Measurements from ENCODE around the gene EIF4EBP2.

- TF ChIP-seq EZH2 (IDR thresholded peaks at IDR 0.05; ENCODE audit: low read length), result no peak
- TF ChIP-seq, protein P1, sequence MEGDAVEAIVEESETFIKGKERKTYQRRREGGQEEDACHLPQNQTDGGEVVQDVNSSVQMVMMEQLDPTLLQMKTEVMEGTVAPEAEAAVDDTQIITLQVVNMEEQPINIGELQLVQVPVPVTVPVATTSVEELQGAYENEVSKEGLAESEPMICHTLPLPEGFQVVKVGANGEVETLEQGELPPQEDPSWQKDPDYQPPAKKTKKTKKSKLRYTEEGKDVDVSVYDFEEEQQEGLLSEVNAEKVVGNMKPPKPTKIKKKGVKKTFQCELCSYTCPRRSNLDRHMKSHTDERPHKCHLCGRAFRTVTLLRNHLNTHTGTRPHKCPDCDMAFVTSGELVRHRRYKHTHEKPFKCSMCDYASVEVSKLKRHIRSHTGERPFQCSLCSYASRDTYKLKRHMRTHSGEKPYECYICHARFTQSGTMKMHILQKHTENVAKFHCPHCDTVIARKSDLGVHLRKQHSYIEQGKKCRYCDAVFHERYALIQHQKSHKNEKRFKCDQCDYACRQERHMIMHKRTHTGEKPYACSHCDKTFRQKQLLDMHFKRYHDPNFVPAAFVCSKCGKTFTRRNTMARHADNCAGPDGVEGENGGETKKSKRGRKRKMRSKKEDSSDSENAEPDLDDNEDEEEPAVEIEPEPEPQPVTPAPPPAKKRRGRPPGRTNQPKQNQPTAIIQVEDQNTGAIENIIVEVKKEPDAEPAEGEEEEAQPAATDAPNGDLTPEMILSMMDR (optimal IDR thresholded peaks at IDR 0.05 in 1 of 3, IDR thresholded peaks at IDR 0.05 in 1 of 3, conservative IDR thresholded peaks at IDR 0.05 in 1 of 3; ENCODE audit: extremely low read depth in 1 of 3, insufficient read depth in 2 of 3, low read length in 3 of 3), result no peak
These were observed 34.4 kb upstream of the EIF4EBP2 start for GRCh38 chr10:70369498-70370018.
